H9 (cell line): ENCODE measurements around the gene MAEA. TPM values are rescaled to one million over a fixed set of nuclear protein-coding genes. Genes with fewer than 3 reads are reported as not detected.

ENCODE experiments used
- DNase-seq: peaks from one replicate; pipeline ENCODE4 v3.0.0-alpha.2; 2017
- H2AFZ ChIP-seq: one replicate; pipeline ENCODE4 v1.6.1; 2013; ENCODE audit warnings: mild to moderate bottlenecking, low read length, control low read depth, moderate library complexity
- H2AK5ac ChIP-seq: 2 replicates; pipeline ENCODE4 v1.6.1; 2013; ENCODE audit warnings: low read length, control low read depth, mixed read lengths; ENCODE audit not compliant: insufficient read length
- H2BK120ac ChIP-seq: one replicate; pipeline ENCODE4 v1.6.1; 2013; ENCODE audit warnings: low read depth, mild to moderate bottlenecking, low read length, control low read depth, inconsistent platforms; ENCODE audit not compliant: poor library complexity, severe bottlenecking
- H2BK12ac ChIP-seq: 2 replicates; pipeline ENCODE4 v1.6.1; 2013; ENCODE audit warnings: low read length, control low read depth, mixed read lengths, low read depth; ENCODE audit not compliant: insufficient read length
- H2BK15ac ChIP-seq: 2 replicates; pipeline ENCODE4 v1.6.1; 2013; ENCODE audit warnings: low read depth, low read length, control low read depth
- H2BK20ac ChIP-seq: one replicate; pipeline ENCODE4 v1.6.1; 2013; ENCODE audit warnings: low read depth, mild to moderate bottlenecking, low read length, control low read depth, inconsistent platforms; ENCODE audit not compliant: poor library complexity, severe bottlenecking
- H2BK5ac ChIP-seq: 2 replicates; pipeline ENCODE4 v1.6.1; 2013; ENCODE audit warnings: low read length, control low read depth, mixed read lengths; ENCODE audit not compliant: insufficient read length
- H3K14ac ChIP-seq: 2 replicates; pipeline ENCODE4 v1.6.1; 2013; ENCODE audit warnings: low read length, control low read depth; ENCODE audit not compliant: insufficient read depth
- H3K18ac ChIP-seq: 2 replicates; pipeline ENCODE4 v1.6.1; 2013; ENCODE audit warnings: low read depth, mild to moderate bottlenecking, mixed read lengths, low read length, control low read depth; ENCODE audit not compliant: insufficient read length
- H3K23ac ChIP-seq: 2 replicates; pipeline ENCODE4 v1.6.1; 2013; ENCODE audit warnings: low read length, control low read depth, mixed read lengths, low read depth; ENCODE audit not compliant: insufficient read length
- H3K23me2 ChIP-seq: 2 replicates; pipeline ENCODE4 v1.6.1; 2013; ENCODE audit warnings: low read depth, mild to moderate bottlenecking, mixed read lengths, low read length, control low read depth; ENCODE audit not compliant: insufficient read length, poor library complexity, severe bottlenecking
- H3K27ac ChIP-seq: 2 replicates; pipeline ENCODE4 v1.5.1; 2013; ENCODE audit warnings: low read length, control low read depth, mixed read lengths, low read depth; ENCODE audit not compliant: insufficient read length
- H3K27me3 ChIP-seq: 2 replicates; pipeline ENCODE4 v1.6.1; 2013; ENCODE audit warnings: low read length, control low read depth, inconsistent platforms; ENCODE audit not compliant: insufficient read depth
- H3K4ac ChIP-seq: 2 replicates; pipeline ENCODE4 v1.6.1; 2013; ENCODE audit warnings: low read depth, mild to moderate bottlenecking, control low read depth, inconsistent platforms, low read length, moderate library complexity
- H3K4me1 ChIP-seq: 2 replicates; pipeline ENCODE4 v1.6.1; 2013; ENCODE audit warnings: low read length, control low read depth, inconsistent platforms; ENCODE audit not compliant: insufficient read depth
- H3K4me2 ChIP-seq: 2 replicates; pipeline ENCODE4 v1.6.1; 2013; ENCODE audit warnings: low read length, control low read depth, mixed read lengths; ENCODE audit not compliant: insufficient read length, insufficient read depth
- H3K56ac ChIP-seq: 2 replicates; pipeline ENCODE4 v1.6.1; 2013; ENCODE audit warnings: low read depth, mild to moderate bottlenecking, mixed read lengths, low read length, control low read depth; ENCODE audit not compliant: insufficient read length
- H3K79me1 ChIP-seq: 2 replicates; pipeline ENCODE4 v1.6.1; 2013; ENCODE audit warnings: low read depth, mild to moderate bottlenecking, moderate library complexity, low read length, control low read depth, inconsistent platforms; ENCODE audit not compliant: insufficient read depth, poor library complexity, severe bottlenecking
- H3K79me2 ChIP-seq: 2 replicates; pipeline ENCODE4 v1.6.1; 2013; ENCODE audit warnings: low read length, control low read depth, inconsistent platforms; ENCODE audit not compliant: insufficient read depth
- H3K9ac ChIP-seq: 2 replicates; pipeline ENCODE4 v1.6.1; 2013; ENCODE audit warnings: low read length, control low read depth, mixed read lengths; ENCODE audit not compliant: insufficient read length; ENCODE audit errors: extremely low read depth
- H3K9me3 ChIP-seq: one replicate; pipeline ENCODE4 v1.6.1; 2013; ENCODE audit warnings: low read depth, low read length, inconsistent platforms; ENCODE audit not compliant: control insufficient read depth
- H3T11ph ChIP-seq: one replicate; pipeline ENCODE4 v1.6.1; 2013; ENCODE audit warnings: mild to moderate bottlenecking, low read length, control low read depth, inconsistent platforms
- H4K20me1 ChIP-seq: one replicate; pipeline ENCODE4 v1.6.1; 2013; ENCODE audit not compliant: control insufficient read depth, insufficient read length, insufficient read depth
- H4K5ac ChIP-seq: 2 replicates; pipeline ENCODE4 v1.6.1; 2013; ENCODE audit warnings: low read depth, mild to moderate bottlenecking, mixed read lengths, low read length, control low read depth; ENCODE audit not compliant: insufficient read length
- H4K8ac ChIP-seq: replicated peaks from 2 replicates; pipeline ENCODE4 v1.6.1; 2013; ENCODE audit warnings: low read length, control low read depth, mixed read lengths, low read depth; ENCODE audit not compliant: insufficient read length
- H4K91ac ChIP-seq: 2 replicates; pipeline ENCODE4 v1.6.1; 2013; ENCODE audit warnings: low read depth, mild to moderate bottlenecking, moderate library complexity, mixed read lengths, low read length, control low read depth; ENCODE audit not compliant: insufficient read length
- H3K27ac Mint-ChIP-seq, 3 experiments: 2 replicates in 2 of 3; 3 replicates in 1 of 3; pipeline ENCODE4 v1.8.0; 2020 to 2021; ENCODE audit warnings: mixed read lengths in 3 of 3, mild to moderate bottlenecking in 1 of 3, moderate library complexity in 1 of 3
- H3K27me3 Mint-ChIP-seq: 2 replicates; pipeline ENCODE4 v1.8.0; 2021; ENCODE audit warnings: low read depth, mild to moderate bottlenecking, moderate library complexity, mixed read lengths
- H3K36me3 Mint-ChIP-seq, 3 experiments: 2 replicates in 2 of 3; 3 replicates in 1 of 3; pipeline ENCODE4 v1.8.0; 2020 to 2021; ENCODE audit warnings: low read depth in 3 of 3, mixed read lengths in 3 of 3; ENCODE audit not compliant: insufficient read depth in 1 of 3
- H3K4me1 Mint-ChIP-seq, 2 experiments: 2 replicates each; pipeline ENCODE4 v1.8.0; 2020; ENCODE audit warnings: mixed read lengths in 2 of 2
- H3K4me3 Mint-ChIP-seq, 2 experiments: 2 replicates in 1 of 2; 3 replicates in 1 of 2; pipeline ENCODE4 v1.8.0; 2020 to 2021; ENCODE audit warnings: mild to moderate bottlenecking in 2 of 2, mixed read lengths in 2 of 2, moderate library complexity in 1 of 2
- H3K9me3 Mint-ChIP-seq, 2 experiments: 2 replicates in 1 of 2; 3 replicates in 1 of 2; pipeline ENCODE4 v1.8.0; 2020; ENCODE audit warnings: mild to moderate bottlenecking in 2 of 2, mixed read lengths in 2 of 2, moderate library complexity in 1 of 2
- WGBS: extraction: QIAGEN DNeasy Blood & Tissue Kit; methylation state at CpG from one replicate; pipeline ENCODE4 v1.1.7; 2013; ENCODE audit warnings: missing lambda C conversion rate, low lambda C conversion rate, mixed read lengths; ENCODE audit not compliant: insufficient read length; ENCODE audit errors: extremely low coverage; 5-methylcytosine and 5-hydroxymethylcytosine counted together
- total RNA-seq: library from RNA; stranded (reverse); gene quantifications from 2 replicates; pipeline ENCODE4 v1.2.1, GENCODE V29; 2021
- TF ChIP-seq, protein P1 (sequence below): fragments of 200-600 bp; sonication (generic); conservative IDR thresholded peaks from 3 replicates; pipeline ENCODE4 v1.8.0; 2021; ENCODE audit warnings: antibody characterized with exemption, mild to moderate bottlenecking

Gene MAEA
- total RNA-seq, 1 experiment from 2014 or later = 85.6 TPM

GRCh38 chr4:1264942-1265341, 24.7 kb upstream of the MAEA start:
- H3K79me1 ChIP-seq = no peaks in the 10 kb centered on the region
- H2AK5ac ChIP-seq = no peak overlapping the region
- H3K56ac ChIP-seq = no peak overlapping the region
- H2BK12ac ChIP-seq = no peak overlapping the region
- no peak overlapping the region for H3K27ac ChIP-seq
- H4K20me1 ChIP-seq = no peaks in the 10 kb centered on the region
- H3K4me2 ChIP-seq = no peak overlapping the region
- H3K79me2 ChIP-seq = no peaks in the 10 kb centered on the region
- H3K23ac ChIP-seq = no peak overlapping the region
- H2BK120ac ChIP-seq = no peak overlapping the region
- H3K14ac ChIP-seq = no peak overlapping the region
- H3K27me3 Mint-ChIP-seq = peaks cover 22% of the 10 kb centered on the region
- no peak overlapping the region for H3K4me3 Mint-ChIP-seq
- no peak overlapping the region for H3T11ph ChIP-seq
- H3K4me1 ChIP-seq = no peaks in the 10 kb centered on the region
- WGBS = no CpG with 5 or more reads among the region's 3 CpGs
- H3K23me2 ChIP-seq = no peaks in the 10 kb centered on the region
- H3K36me3 Mint-ChIP-seq = peaks cover 5 to 19% (median 6%) of the 10 kb centered on the region in 3 experiments; a peak in 5 of 7 replicates
- no peak overlapping the region for H2BK5ac ChIP-seq
- H2AFZ ChIP-seq = no peak overlapping the region
- H3K27me3 ChIP-seq = no peaks in the 10 kb centered on the region
- DNase-seq = no peak
- no peak overlapping the region for H3K27ac Mint-ChIP-seq
- no peak overlapping the region for H4K8ac ChIP-seq
- 0 out of 4 replicates have a peak, but pooled peaks cover 0 to 4% of the 10 kb centered on the region in 2 experiments for H3K4me1 Mint-ChIP-seq
- no peak overlapping the region for H2BK20ac ChIP-seq
- H4K5ac ChIP-seq = no peak overlapping the region
- no peak overlapping the region for H3K18ac ChIP-seq
- no peak overlapping the region for H3K4ac ChIP-seq
- H3K9me3 Mint-ChIP-seq = peaks cover 53 to 57% of the 10 kb centered on the region in 2 experiments
- TF ChIP-seq, protein P1, sequence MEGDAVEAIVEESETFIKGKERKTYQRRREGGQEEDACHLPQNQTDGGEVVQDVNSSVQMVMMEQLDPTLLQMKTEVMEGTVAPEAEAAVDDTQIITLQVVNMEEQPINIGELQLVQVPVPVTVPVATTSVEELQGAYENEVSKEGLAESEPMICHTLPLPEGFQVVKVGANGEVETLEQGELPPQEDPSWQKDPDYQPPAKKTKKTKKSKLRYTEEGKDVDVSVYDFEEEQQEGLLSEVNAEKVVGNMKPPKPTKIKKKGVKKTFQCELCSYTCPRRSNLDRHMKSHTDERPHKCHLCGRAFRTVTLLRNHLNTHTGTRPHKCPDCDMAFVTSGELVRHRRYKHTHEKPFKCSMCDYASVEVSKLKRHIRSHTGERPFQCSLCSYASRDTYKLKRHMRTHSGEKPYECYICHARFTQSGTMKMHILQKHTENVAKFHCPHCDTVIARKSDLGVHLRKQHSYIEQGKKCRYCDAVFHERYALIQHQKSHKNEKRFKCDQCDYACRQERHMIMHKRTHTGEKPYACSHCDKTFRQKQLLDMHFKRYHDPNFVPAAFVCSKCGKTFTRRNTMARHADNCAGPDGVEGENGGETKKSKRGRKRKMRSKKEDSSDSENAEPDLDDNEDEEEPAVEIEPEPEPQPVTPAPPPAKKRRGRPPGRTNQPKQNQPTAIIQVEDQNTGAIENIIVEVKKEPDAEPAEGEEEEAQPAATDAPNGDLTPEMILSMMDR = no peak
- H4K91ac ChIP-seq = no peak overlapping the region
- no peak overlapping the region for H3K9ac ChIP-seq
- H3K9me3 ChIP-seq = no peaks in the 10 kb centered on the region
- H2BK15ac ChIP-seq = no peak overlapping the region
